Progenitor cell of endocrine pancreas (in vitro differentiated cells): ENCODE data around the gene ZNRF4. TPM values are rescaled to one million over a fixed set of nuclear protein-coding genes. Genes with fewer than 3 reads are reported as not detected.
A peak's percentile ranks its signal among the peaks of the same experiment; 100 is the strongest.
"Not testable (repeated sequence)": the region's sequence is repeated elsewhere in the genome, so short reads cannot be mapped to it uniquely, and the experiment has no call there.

Source experiments
- DNase-seq: peaks from one replicate; pipeline ENCODE4 v3.0.0; 2021; ENCODE audit warnings: low spot score; ENCODE audit not compliant: unreplicated experiment
- H3K27ac Mint-ChIP-seq: 2 replicates; pipeline ENCODE4 v1.8.0; 2021; ENCODE audit warnings: mild to moderate bottlenecking, moderate library complexity, mixed read lengths
- H3K27me3 Mint-ChIP-seq: 2 replicates; pipeline ENCODE4 v1.8.0; 2021; ENCODE audit warnings: mixed read lengths
- H3K36me3 Mint-ChIP-seq: 2 replicates; pipeline ENCODE4 v1.8.0; 2022; ENCODE audit warnings: mixed read lengths; ENCODE audit not compliant: insufficient read depth
- H3K4me1 Mint-ChIP-seq: 2 replicates; pipeline ENCODE4 v1.8.0; 2021; ENCODE audit warnings: low read depth, mixed read lengths
- H3K4me3 Mint-ChIP-seq: 2 replicates; pipeline ENCODE4 v1.8.0; 2021; ENCODE audit warnings: low read depth, mild to moderate bottlenecking, moderate library complexity, mixed read lengths
- H3K9me3 Mint-ChIP-seq: 2 replicates; pipeline ENCODE4 v1.8.0; 2021; ENCODE audit warnings: low read depth, mixed read lengths
- total RNA-seq: library from RNA; stranded (reverse); gene quantifications from 2 replicates; pipeline ENCODE4 v1.2.1, GENCODE V29; 2021
- TF ChIP-seq, protein P1 (sequence below): fragments of 200-600 bp; sonication (generic); IDR thresholded peaks from one replicate; pipeline ENCODE4 v1.5.0; 2021; ENCODE audit warnings: antibody characterized with exemption, mild to moderate bottlenecking; ENCODE audit not compliant: unreplicated experiment

Gene ZNRF4
- total RNA-seq, 1 donor from 2014 or later = not detected

DNA sequence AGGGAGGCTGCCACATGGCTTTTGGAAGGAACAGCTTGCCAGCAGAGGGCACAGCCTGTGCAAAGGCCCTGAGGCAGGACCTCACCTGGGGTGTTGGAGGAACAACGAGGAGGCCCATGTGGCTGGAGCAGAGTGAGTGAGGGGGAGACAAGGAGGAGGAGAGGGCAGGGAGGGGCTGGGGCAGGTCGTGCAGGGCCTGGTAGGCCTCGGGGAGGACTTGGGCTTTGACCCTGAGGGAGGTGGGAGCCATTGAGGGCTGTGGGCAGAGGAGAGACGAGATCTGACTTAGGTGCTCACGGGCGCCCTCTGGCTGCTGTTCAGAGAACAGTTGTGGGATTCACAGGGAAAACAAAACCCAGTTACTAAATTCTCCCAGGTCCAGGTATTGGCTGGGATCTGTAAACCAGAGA, 25.2 kb downstream of the ZNRF4 start:
- Mint-ChIP-seq H3K9me3 (no peaks in the 10 kb centered on the region), H3K36me3 (no peaks in the 10 kb centered on the region), H3K27me3 (peaks cover 12% of the 10 kb centered on the region), H3K4me1 (peaks cover 18% of the 10 kb centered on the region), H3K27ac (no peak overlapping the region), H3K4me3 (no peak overlapping the region)
- TF ChIP-seq, protein P1, sequence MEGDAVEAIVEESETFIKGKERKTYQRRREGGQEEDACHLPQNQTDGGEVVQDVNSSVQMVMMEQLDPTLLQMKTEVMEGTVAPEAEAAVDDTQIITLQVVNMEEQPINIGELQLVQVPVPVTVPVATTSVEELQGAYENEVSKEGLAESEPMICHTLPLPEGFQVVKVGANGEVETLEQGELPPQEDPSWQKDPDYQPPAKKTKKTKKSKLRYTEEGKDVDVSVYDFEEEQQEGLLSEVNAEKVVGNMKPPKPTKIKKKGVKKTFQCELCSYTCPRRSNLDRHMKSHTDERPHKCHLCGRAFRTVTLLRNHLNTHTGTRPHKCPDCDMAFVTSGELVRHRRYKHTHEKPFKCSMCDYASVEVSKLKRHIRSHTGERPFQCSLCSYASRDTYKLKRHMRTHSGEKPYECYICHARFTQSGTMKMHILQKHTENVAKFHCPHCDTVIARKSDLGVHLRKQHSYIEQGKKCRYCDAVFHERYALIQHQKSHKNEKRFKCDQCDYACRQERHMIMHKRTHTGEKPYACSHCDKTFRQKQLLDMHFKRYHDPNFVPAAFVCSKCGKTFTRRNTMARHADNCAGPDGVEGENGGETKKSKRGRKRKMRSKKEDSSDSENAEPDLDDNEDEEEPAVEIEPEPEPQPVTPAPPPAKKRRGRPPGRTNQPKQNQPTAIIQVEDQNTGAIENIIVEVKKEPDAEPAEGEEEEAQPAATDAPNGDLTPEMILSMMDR = peak; percentile 63
- DNase-seq = no peak

DNA sequence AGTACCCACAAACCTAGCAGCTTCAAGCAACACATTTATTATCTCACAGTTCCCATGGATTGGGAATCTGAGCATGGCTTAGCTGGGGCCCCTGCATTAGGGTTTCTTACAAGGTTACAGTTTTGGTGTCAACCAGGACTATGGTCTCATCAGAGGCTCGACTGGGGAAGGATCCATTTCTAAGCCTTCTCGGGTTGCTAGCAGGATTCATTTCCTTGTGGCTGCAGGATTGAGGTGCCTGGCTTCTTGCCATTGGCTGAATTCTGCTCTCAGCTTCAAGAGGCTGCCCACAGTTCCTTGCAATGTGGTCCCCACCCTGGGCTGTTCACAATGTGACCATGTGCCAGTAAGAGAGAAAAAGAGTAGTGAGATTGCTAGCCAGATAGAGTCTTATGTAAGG, 26.7 kb downstream of the ZNRF4 start:
- TF ChIP-seq, protein P1 = no peak
- no peak overlapping the region for H3K4me3 Mint-ChIP-seq
- DNase-seq = no peak
- H3K4me1 Mint-ChIP-seq = peaks cover 21% of the 10 kb centered on the region
- no peaks in the 10 kb centered on the region for H3K9me3 Mint-ChIP-seq
- no peak overlapping the region for H3K27ac Mint-ChIP-seq
- H3K27me3 Mint-ChIP-seq = peaks cover 12% of the 10 kb centered on the region
- H3K36me3 Mint-ChIP-seq = no peaks in the 10 kb centered on the region

DNA sequence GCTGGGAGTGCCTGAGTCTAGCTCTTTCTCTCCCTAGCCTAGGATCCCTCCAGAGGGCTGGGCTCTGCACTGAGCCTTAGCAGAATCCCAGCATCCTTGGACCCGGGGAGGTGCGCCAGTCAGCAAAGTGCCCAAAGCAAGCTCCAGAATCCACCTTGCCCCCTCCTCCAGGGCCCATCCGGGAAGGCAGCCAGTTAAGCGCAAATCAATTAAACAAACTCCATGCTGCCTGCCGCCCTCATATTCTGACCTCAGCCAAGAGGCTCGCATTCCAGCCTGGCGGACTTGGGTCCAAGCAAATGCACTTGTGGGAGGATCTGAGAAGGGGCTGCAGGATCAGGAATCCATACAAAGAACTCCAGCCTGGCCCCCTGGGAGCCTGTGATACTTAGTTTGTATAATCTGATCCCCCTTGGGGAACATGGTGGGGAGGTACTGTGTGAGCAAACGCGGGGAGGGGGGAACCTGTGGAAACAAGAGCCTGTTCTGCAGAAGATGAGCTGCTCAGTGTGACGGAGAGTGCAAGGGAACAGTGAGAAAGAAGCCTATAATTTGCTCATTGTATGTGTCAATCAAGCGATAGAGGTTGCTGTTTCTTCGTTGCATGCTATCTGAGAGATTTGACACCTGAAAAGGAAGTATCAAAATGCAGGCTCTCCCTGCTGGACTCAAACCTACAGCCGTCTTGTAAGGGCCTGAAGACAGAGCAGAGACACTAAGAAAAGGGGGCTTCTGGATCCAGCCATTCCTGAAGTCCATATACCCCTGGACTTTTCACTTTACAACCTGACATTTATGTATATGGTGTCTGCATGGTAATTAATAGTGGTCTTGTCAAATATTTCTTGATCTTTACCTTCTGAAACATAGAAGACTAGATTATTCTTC, 29.4 kb downstream of the ZNRF4 start:
- H3K36me3 Mint-ChIP-seq = no peaks in the 10 kb centered on the region
- TF ChIP-seq, protein P1 = no peak
- peak overlapping the region; percentile 93 for H3K27ac Mint-ChIP-seq
- peak overlapping the region; percentile 17 for H3K4me3 Mint-ChIP-seq
- DNase-seq = peak; percentile 59
- peaks cover 21% of the 10 kb centered on the region for H3K4me1 Mint-ChIP-seq
- no peaks in the 10 kb centered on the region for H3K9me3 Mint-ChIP-seq
- H3K27me3 Mint-ChIP-seq = peaks cover 3% of the 10 kb centered on the region

DNA sequence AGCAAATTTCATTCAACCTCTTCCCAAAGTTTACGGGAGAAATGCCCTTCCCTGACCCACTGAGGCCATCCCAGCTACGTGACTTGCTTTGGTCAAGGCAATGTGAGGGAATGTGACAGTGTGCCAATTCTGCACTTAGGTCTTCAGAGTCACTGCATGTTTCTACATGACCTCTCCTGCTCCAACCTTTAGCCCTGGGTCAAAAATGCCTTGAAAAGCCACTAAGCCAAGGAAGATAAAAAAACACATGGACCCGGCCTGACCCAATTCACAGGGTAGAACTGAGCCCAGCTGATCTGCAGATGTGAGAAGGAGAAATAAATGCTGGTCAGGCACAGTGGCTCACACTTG, 30.0 kb downstream of the ZNRF4 start:
- Mint-ChIP-seq H3K4me3 (no peak overlapping the region), H3K4me1 (peaks cover 20% of the 10 kb centered on the region), H3K36me3 (no peaks in the 10 kb centered on the region), H3K27me3 (peaks cover 9% of the 10 kb centered on the region), H3K27ac (peak overlapping the region; percentile 13), H3K9me3 (no peaks in the 10 kb centered on the region)
- TF ChIP-seq, protein P1 = no peak
- DNase-seq = no peak

DNA sequence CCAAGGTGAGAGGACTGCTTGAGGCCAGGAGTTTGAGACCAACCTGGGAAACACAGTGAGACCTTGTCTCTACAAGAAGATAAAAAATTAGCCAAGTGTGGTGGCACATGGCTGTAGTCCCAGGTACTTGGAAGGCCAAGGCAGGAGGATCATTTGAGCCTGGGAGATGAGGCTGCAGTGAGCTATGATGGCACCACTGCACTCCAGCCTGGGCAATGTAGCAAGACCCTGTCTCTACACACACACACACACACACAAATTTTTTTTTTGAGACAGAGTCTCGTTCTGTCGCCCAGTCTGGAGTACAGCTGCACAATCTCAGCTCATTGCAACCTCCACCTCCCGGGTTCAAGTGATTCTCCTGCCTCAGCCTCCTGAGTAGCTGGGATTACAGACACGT, 30.4 kb downstream of the ZNRF4 start:
- peaks cover 12% of the 10 kb centered on the region for H3K27me3 Mint-ChIP-seq

DNA sequence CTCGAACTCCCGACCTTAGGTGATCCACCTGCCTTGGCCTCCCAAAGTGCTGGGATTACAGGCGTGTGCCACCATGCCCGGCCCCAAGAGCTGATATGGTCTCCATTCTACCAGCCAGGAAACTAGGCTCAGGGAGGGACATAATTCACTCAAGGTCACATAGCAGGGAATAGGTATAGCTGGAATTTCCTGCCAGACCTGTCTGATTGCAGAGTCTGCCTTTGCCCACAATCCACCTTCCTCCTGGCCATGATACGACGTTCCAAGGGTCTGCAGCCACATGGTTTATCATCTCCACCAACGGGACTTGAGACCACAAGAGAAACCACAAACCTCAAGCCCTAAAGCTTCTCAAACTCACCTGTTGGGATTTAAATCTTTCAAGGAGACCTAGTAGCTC, 32.0 kb downstream of the ZNRF4 start:
- Mint-ChIP-seq H3K27me3 (peaks cover 12% of the 10 kb centered on the region), H3K9me3 (no peaks in the 10 kb centered on the region), H3K36me3 (no peaks in the 10 kb centered on the region)

More for the DNA sequence above, 30.4 kb downstream of the ZNRF4 start:
- DNase-seq, H3K4me3 Mint-ChIP-seq, H3K36me3 Mint-ChIP-seq, H3K9me3 Mint-ChIP-seq: not testable (repeated sequence)
- peaks cover 20% of the 10 kb centered on the region for H3K4me1 Mint-ChIP-seq
- H3K27ac Mint-ChIP-seq = peak overlapping the region; percentile 13

More for the DNA sequence above, 32.0 kb downstream of the ZNRF4 start:
- H3K4me3 Mint-ChIP-seq = no peak overlapping the region
- peaks cover 20% of the 10 kb centered on the region for H3K4me1 Mint-ChIP-seq
- H3K27ac Mint-ChIP-seq = peak overlapping the region; percentile 52
- TF ChIP-seq, protein P1 = no peak
- no peak for DNase-seq
